H7 (cell line): ENCODE results near the gene MIOS. TPM values are rescaled to one million over a fixed set of nuclear protein-coding genes. Genes with fewer than 3 reads are reported as not detected.

Experiments
- total RNA-seq: library from RNA; depleted of rRNA; stranded (reverse); fragments of >200 nt; shearing (Covaris generic); gene quantifications from 2 replicates; pipeline ENCODE4 v1.2.3, GENCODE V29; 2014; rRNA removed

MIOS gene
- total RNA-seq, 1 experiment from 2014 or later: 53.9 TPM

Other genes starting within 250 kb of the MIOS start
- gene COL28A1, start 31.0 kb upstream of the MIOS start, total RNA-seq: 0.17 and 0.22 TPM in 2 replicates
- gene UMAD1, start 73.9 kb downstream of the MIOS start, total RNA-seq: 13.4 and 15.0 TPM in 2 replicates
- 58.1 and 59.9 TPM in 2 replicates for gene RPA3, start 151.7 kb downstream of the MIOS start, total RNA-seq